Hepatocyte (in vitro differentiated cells): ENCODE measurements around the gene SCAMP5. TPM values are rescaled to one million over a fixed set of nuclear protein-coding genes. Genes with fewer than 3 reads are reported as not detected.

Experiments used
- DNase-seq: peaks from one replicate; pipeline ENCODE4 v3.0.0-alpha.2; 2016; ENCODE audit warnings: low spot score
- H2AFZ ChIP-seq: fragments of 200-600 bp; sonication (generic); 2 replicates; pipeline ENCODE4 v1.6.0; 2016; ENCODE audit warnings: antibody characterized with exemption, mild to moderate bottlenecking
- H3K27ac ChIP-seq: fragments of 200-600 bp; sonication (generic); 2 replicates; pipeline ENCODE4 v1.5.1; 2016; ENCODE audit warnings: mild to moderate bottlenecking
- H3K27me3 ChIP-seq: fragments of 200-600 bp; sonication (generic); 2 replicates; pipeline ENCODE4 v1.6.1; 2016
- H3K36me3 ChIP-seq: fragments of 200-600 bp; sonication (generic); replicated peaks from 2 replicates; pipeline ENCODE4 v1.5.1; 2016; ENCODE audit warnings: low read depth; ENCODE audit not compliant: insufficient read depth
- H3K4me1 ChIP-seq: fragments of 200-600 bp; sonication (generic); 2 replicates; pipeline ENCODE4 v1.5.1; 2016; ENCODE audit warnings: mild to moderate bottlenecking, moderate library complexity; ENCODE audit not compliant: insufficient read depth
- H3K4me2 ChIP-seq: fragments of 200-600 bp; sonication (generic); 2 replicates; pipeline ENCODE4 v1.6.0; 2016
- H3K4me3 ChIP-seq: fragments of 200-600 bp; sonication (generic); 2 replicates; pipeline ENCODE4 v1.5.1; 2016; ENCODE audit warnings: mild to moderate bottlenecking
- H3K79me2 ChIP-seq: fragments of 200-600 bp; sonication (generic); 2 replicates; pipeline ENCODE4 v1.6.0; 2017; ENCODE audit warnings: mild to moderate bottlenecking
- H3K9me2 ChIP-seq: fragments of 200-600 bp; sonication (generic); replicated peaks from 2 replicates; pipeline ENCODE4 v1.6.0; 2017; ENCODE audit warnings: mild to moderate bottlenecking; ENCODE audit not compliant: insufficient read depth
- H3K9me3 ChIP-seq: fragments of 200-600 bp; sonication (generic); 2 replicates; pipeline ENCODE4 v1.5.1; 2016; ENCODE audit warnings: low read depth, mild to moderate bottlenecking
- H4K20me1 ChIP-seq: fragments of 200-600 bp; sonication (generic); 2 replicates; pipeline ENCODE4 v1.6.0; 2016; ENCODE audit warnings: mild to moderate bottlenecking; ENCODE audit not compliant: insufficient read depth, poor library complexity, severe bottlenecking
- EZH2 ChIP-seq: fragments of 200-600 bp; sonication (generic); IDR thresholded peaks from 2 replicates; pipeline ENCODE4 v1.6.1; 2016; ENCODE audit warnings: antibody characterized with exemption, mild to moderate bottlenecking, borderline replicate concordance
- EZH2phosphoT487 ChIP-seq: fragments of 200-600 bp; sonication (generic); IDR thresholded peaks from one replicate; pipeline ENCODE4 v1.6.1; 2018; ENCODE audit warnings: antibody characterized with exemption, mild to moderate bottlenecking, low read depth, moderate library complexity; ENCODE audit not compliant: unreplicated experiment, severe bottlenecking
- WGBS: methylation state at CpG from one replicate; pipeline ENCODE4 v1.1.6; 2016; ENCODE audit warnings: low lambda C conversion rate; ENCODE audit errors: missing lambda C conversion rate; 5-methylcytosine and 5-hydroxymethylcytosine counted together
- polyA plus RNA-seq: library from polyadenylated mRNA; unstranded; fragments of >200 nt; fragmentation: Nextera tagmentation; extraction: Ambion mirVana; gene quantifications from 2 replicates; pipeline ENCODE4 v1.2.1, GENCODE V29; 2016
- total RNA-seq: library from RNA; depleted of rRNA; stranded (reverse); fragments of >200 nt; gene quantifications from 2 replicates; pipeline ENCODE4 v1.2.3, GENCODE V29; 2014
- TF ChIP-seq, protein P1 (sequence below): fragments of 200-600 bp; sonication (generic); IDR thresholded peaks from 2 replicates; pipeline ENCODE4 v1.5.1; 2016; ENCODE audit warnings: antibody characterized with exemption, mild to moderate bottlenecking; ENCODE audit not compliant: poor library complexity

SCAMP5 gene
- total RNA-seq: 17.8 and 18.8 TPM in 2 replicates
- polyA plus RNA-seq: 7.8 and 10.6 TPM in 2 replicates

- no peaks in the 10 kb centered on the region for H4K20me1 ChIP-seq
- peak; percentile 98 for DNase-seq
- peak within 1 kb of the TSS; percentile 80 for H3K4me3 ChIP-seq
- H3K9me2 ChIP-seq: no peaks in the 10 kb centered on the region
- peak within 1 kb of the TSS; percentile 98 for H3K4me2 ChIP-seq
- peak within 1 kb of the TSS; percentile 99 for H2AFZ ChIP-seq
- TF ChIP-seq EZH2: no peak
- no peak for TF ChIP-seq EZH2phosphoT487
- TF ChIP-seq, protein P1, sequence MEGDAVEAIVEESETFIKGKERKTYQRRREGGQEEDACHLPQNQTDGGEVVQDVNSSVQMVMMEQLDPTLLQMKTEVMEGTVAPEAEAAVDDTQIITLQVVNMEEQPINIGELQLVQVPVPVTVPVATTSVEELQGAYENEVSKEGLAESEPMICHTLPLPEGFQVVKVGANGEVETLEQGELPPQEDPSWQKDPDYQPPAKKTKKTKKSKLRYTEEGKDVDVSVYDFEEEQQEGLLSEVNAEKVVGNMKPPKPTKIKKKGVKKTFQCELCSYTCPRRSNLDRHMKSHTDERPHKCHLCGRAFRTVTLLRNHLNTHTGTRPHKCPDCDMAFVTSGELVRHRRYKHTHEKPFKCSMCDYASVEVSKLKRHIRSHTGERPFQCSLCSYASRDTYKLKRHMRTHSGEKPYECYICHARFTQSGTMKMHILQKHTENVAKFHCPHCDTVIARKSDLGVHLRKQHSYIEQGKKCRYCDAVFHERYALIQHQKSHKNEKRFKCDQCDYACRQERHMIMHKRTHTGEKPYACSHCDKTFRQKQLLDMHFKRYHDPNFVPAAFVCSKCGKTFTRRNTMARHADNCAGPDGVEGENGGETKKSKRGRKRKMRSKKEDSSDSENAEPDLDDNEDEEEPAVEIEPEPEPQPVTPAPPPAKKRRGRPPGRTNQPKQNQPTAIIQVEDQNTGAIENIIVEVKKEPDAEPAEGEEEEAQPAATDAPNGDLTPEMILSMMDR: no peak
- H3K27ac ChIP-seq: peak within 1 kb of the TSS; percentile 59
- H3K36me3 ChIP-seq: no peaks in the 10 kb centered on the region
- no peaks in the 10 kb centered on the region for H3K9me3 ChIP-seq
- peaks cover 4% of the 10 kb centered on the region for H3K27me3 ChIP-seq
- peaks cover 9% of the 10 kb centered on the region for H3K4me1 ChIP-seq
- peaks cover 7% of the 10 kb centered on the region for H3K79me2 ChIP-seq
- whole genome bisulfite sequencing: 3% methylated on average over 57 of the region's 58 CpGs
Observed at GRCh38 chr15:74995182-74995778, at the start of gene SCAMP5. SCAMP5 (plus strand) TSS chr15:74995563; CDS start chr15:75011840, 16,277 bp downstream.

- H3K36me3 ChIP-seq: no peaks in the 10 kb centered on the region
- whole genome bisulfite sequencing: 38% methylated on average over 7 of the region's 7 CpGs
- no peak overlapping the region for H3K4me3 ChIP-seq
- no peaks in the 10 kb centered on the region for H3K27me3 ChIP-seq
- H3K9me2 ChIP-seq: no peaks in the 10 kb centered on the region
- H2AFZ ChIP-seq: no peak overlapping the region
- no peak overlapping the region for H3K4me2 ChIP-seq
- H3K79me2 ChIP-seq: peaks cover 5% of the 10 kb centered on the region
- peaks cover 3% of the 10 kb centered on the region for H4K20me1 ChIP-seq
- H3K4me1 ChIP-seq: peaks cover 10% of the 10 kb centered on the region
- no peak overlapping the region for H3K27ac ChIP-seq
- no peak for TF ChIP-seq EZH2
- no peak for TF ChIP-seq EZH2phosphoT487
- TF ChIP-seq, protein P1: peak; percentile 98
- peak; percentile 85 for DNase-seq
- H3K9me3 ChIP-seq: no peaks in the 10 kb centered on the region
Observed at GRCh38 chr15:74950078-74950908, 45.1 kb upstream of the SCAMP5 start.

DNA sequence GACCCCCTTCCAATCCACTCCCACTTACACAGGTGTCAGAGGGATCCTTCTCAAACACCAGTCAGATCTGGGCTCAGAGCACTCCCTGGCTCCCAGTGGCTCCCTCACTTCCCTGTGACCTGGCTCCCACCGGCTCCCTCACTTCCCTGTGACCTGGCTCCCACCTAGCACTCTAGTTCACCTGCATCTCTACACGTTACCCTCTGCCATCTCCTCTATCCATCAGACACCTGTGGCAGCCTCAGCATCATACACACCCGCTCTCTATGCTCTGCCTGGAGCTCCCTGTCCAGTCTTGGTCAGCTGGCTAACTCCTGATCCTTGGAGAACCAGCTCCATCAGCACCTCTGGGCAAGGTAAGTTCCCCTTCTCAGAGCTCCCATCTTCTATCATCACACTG, 44.4 kb upstream of the SCAMP5 start:
- H2AFZ ChIP-seq: no peak overlapping the region
- peaks cover 17% of the 10 kb centered on the region for H3K4me1 ChIP-seq
- H4K20me1 ChIP-seq: peaks cover 3% of the 10 kb centered on the region
- H3K27ac ChIP-seq: no peak overlapping the region
- 67% methylated on average over 3 of the region's 3 CpGs for WGBS
- no peak overlapping the region for H3K4me3 ChIP-seq
- no peak for DNase-seq
- peaks cover 4% of the 10 kb centered on the region for H3K27me3 ChIP-seq
- peaks cover 11% of the 10 kb centered on the region for H3K79me2 ChIP-seq
- H3K9me2 ChIP-seq: no peaks in the 10 kb centered on the region
- H3K9me3 ChIP-seq: no peaks in the 10 kb centered on the region
- TF ChIP-seq EZH2phosphoT487 (no peak), EZH2 (no peak)
- TF ChIP-seq, protein P1: no peak
- no peak overlapping the region for H3K4me2 ChIP-seq
- no peaks in the 10 kb centered on the region for H3K36me3 ChIP-seq
